Astrocyte (in vitro differentiated cells and primary cell): Measurements from ENCODE around the gene ZFYVE21.

Experiments used
- CTCF ChIP-seq: IDR thresholded peaks from 2 replicates; pipeline ENCODE4 v1.5.1; 2011; ENCODE audit warnings: low read depth, mild to moderate bottlenecking, inconsistent platforms, low read length, moderate library complexity; ENCODE audit not compliant: insufficient read depth
- EZH2 ChIP-seq: IDR thresholded peaks from 2 replicates; pipeline ENCODE4 v1.6.1; 2012; ENCODE audit warnings: mild to moderate bottlenecking, low read length, inconsistent platforms; ENCODE audit not compliant: insufficient read depth

DNA sequence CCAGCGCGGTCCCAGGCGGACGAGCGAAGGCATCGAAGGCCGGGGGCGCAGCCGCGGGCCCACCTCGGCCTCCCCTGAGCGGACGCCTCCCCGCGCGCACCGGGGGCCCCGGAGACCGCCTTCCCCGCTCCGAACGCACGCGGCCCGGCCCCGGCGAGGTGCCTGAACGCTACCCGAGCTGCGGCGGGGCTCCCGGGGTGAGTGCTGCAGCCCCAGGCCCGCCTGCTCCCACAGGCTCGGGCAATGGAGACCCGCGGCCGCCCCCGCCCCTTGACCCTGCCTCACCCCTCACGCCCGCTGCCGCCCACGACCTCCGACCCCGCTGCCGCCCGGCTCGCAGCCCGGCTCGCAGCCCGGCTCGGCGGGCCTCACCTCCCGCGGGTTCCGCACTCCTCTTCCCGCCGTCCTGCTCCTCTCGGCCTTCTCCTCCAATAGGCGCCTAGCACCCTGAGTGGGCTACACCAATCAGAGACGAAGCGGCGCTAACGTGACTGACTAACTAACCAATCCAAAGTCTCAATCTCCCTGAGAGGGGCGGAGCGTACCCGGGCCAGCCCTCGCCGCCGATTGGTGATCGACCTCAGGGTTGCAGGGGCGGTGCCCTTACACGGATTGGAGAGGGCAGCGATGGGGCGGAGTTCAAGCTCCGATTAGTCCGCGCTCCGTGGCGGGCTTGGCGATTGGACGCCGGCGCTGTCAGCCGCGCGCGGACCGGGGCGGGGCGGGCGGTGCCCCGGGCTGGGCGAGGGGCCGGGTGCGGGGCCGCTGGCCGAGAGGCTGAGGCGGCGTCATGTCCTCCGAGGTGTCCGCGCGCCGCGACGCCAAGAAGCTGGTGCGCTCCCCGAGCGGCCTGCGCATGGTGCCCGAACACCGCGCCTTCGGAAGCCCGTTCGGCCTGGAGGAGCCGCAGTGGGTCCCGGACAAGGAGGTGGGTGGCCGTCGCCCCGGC is at the start of gene ZFYVE21, which contains the start of gene XRCC3:
- no peak for TF ChIP-seq EZH2
- no peak for TF ChIP-seq CTCF
